Mesenteric fat pad (tissue), 1 donor: ENCODE measurements around the gene CACNA1H. TPM values are rescaled to one million over a fixed set of nuclear protein-coding genes. Genes with fewer than 3 reads are reported as not detected.
"Not testable (repeated sequence)": the region's sequence is repeated elsewhere in the genome, so short reads cannot be mapped to it uniquely, and the experiment has no call there.

Experiments used
- DNase-seq: peaks from one replicate; pipeline ENCODE4 v3.0.0-alpha.2; 2020; ENCODE audit warnings: low spot score
- total RNA-seq: library from RNA; stranded (reverse); fragmentation: NEBNext Ultra II Directional; extraction: Animal tissue kit (Norgen Biotek cat#: 25700); gene quantifications from one replicate; pipeline ENCODE4 v1.2.1, GENCODE V29; 2021
- donor health status: DM: yes; HTN: yes; CAD: no.

Gene CACNA1H
- total RNA-seq, 1 donor from 2014 or later, result 2.6 TPM

DNA sequence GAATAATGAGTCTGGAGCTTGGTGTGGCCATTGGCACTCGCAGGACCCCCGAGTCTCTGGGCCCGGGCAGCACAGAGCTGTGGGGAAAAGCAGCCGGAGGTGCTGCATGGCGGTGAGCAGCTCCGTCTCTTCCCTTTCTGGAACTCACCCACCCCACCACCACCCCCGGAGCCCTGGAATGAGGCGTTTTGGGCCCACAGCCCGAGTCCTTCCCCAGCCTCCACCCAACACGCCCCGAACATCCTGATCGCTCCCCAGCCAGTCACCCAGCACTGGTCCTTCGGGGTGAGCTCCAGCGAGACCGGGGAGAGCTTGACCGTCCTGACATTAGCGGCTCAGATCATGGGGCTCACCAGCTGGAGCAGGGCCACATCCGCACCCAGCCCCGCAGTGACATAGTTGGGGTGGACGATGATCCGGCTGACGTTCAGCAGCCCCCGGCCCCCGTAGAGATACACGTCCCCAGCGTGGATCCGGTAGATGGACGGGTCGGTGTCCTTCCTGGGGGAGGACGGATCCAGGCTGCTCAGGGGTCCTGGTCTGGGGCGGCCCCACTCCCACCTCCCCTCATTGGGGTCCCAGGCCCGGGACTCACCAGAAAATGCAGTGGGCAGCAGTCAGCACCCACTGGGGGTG, 109.4 kb downstream of the CACNA1H start:
- no peak for DNase-seq

DNA sequence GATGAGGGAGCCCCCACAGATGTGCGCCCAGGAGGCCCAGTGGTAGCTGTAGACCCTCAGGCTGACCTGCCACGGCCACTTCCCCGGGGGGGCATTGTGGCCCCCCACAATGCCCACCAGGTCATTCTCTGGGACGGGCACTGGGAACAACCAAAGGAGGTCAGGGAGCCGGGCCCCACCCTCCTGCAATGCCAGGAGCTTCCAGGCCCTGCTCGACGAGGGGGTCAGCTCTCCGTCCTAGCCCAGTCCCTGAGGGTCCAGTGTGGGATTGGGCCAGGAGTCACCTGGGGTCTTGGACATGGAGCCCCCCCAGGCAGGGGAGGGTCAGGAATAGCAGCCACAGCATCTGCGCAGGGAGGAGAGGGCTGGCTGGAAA, 109.9 kb downstream of the CACNA1H start:
- no peak for DNase-seq

DNA sequence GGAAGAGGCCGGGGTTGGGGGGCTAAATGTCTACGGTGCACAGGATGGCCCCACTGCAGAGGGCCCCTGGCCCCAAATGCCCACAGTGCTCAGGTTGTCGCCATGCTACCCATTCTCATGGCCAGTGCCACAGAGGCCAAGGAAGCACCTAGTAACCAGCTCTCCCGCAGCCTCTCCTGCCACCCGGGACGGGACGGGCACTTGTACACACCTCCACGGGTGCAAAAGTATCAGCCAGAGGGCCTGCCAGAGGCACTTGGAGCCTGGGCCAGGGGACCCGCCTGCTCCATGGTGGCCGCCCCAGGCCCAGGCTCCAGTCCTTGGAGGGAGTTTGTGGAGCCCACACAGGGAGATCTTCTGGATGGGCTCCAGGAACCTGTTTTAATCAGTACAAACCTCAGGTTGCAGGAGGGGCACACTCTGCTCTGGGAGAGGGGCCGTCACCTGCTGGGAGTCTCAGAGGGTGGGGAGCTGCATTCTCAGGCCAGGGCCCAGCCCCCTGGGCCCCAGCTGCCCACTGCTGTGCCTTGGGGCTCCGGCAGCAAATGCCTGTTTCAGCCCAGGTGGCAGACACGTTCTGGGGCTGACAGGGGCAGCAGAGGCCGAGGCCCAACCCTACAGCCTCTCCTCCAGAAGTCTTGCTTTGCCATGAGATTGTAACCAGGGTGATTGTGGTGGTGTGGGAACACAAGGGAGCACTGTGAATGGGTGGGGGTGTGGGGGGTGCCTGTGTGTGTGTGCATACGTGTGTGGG, 110.9 kb downstream of the CACNA1H start:
- no peak for DNase-seq

DNA sequence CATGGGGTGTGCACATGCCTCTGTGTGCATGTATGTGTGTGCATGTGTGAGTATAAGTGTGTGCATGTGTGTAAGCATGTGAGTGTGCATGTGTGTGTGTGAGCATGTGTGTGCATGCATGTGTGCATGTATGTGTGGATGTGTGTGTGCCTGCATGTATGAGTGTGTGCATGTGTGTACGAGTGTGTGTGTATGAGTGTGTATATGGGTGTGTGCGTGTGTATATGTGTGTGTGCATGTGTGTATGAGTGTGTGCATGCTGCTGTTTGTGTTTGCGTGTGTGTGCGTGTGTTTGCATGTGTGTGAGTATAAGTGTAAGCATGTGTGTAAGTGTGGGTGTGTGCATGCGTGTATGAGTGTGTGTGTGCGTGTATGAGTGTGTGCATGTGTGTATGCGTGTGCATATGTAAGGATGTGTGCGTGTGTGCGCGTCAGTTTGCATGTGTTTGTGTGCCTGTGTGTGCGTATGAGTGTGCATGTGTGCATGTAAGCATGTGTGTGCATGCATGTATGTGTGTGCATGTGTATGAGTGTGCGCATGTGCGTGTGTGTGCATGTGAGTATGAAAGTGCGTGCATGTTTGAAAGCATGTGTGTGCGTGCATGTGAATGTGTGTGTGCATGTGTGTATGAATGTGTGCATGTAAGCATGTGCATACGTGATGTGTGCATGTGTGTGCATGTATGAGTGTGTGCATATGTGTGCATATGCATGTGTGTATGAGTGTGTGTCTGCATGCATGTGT, 111.6 kb downstream of the CACNA1H start:
- no peak for DNase-seq

DNA sequence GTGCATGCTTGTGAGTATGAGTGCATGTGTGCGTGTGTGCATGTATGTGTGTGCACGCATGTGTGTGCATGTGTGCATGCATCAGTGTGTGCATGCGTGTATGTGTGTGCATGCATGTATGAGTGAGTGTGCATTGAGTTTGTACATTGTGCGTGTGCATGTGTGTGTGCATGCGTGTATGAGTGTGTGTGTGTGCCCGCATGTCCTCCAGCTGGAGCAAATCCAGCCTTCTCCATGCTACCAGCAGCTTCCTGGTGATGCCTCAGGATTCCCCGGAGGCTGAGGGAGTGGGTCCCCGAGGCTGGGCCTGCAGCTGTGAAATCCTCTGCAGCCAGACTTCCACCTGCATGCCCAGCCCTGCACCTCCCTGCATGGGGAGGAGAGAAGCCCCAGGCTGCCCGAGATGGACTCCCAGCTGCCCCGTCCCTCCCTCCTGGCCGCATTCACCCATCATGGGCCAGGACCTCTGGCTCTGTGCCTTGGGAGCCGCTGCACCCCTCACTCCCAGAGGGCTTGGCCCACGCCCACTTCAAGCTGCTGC, 112.3 kb downstream of the CACNA1H start:
- no peak for DNase-seq

DNA sequence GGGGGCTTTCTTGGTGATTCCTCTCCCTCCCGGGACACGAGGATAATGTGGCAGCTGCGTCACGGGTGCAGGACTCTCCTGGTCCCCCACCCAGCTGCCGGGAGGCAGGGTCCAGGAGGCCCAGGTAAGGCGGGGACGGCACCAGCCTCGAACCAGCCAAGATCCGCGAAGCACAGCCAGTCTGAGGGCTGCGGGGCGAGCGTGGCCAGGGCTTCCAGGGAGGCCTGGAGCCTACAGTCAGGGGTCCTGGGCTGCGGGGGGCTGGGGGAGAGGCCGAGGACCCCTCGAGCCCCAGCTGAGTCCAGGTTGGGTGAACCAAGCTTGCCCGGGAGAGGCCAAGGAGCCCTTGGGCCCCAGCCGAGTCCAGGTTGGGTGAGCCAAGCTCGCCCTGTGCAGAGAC, 112.9 kb downstream of the CACNA1H start:
- DNase-seq, result no peak

DNA sequence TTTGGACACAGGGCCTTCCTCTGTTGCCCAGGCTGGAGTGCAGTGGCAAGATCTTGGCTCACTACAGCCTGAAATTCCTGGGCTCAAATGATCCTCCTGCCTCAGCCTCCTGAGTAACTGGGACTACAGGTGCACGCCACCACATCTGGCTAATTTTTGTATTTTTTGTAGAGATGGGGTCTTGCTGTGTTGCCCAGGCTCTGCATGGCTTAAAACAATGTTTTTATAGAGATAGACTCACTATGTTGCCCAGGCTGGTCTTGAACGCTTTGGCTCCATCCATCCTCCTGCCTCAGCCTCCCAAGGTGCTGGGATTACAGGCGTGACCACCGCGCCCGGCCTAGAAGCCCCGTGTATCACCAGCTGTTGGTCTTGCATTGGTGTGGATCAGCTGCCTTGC, 116.5 kb downstream of the CACNA1H start:
- DNase-seq, result not testable (repeated sequence)

DNA sequence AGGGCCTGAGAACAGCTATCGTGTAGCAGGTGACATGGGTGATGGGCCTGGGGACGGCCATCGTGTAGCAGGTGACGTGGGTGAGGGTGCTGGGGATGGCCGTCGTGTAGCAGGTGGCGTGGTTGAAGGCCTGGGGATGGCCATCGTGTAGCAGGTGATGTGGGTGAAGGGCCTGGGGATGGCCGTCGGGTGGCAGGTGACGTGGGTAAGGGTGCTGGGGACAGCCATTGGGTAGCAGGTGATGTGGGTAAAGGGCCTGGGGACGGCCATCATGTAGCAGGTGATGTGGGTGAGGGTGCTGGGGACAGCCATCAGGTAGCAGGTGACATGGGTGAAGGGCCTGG, 118.4 kb downstream of the CACNA1H start:
- no peak for DNase-seq

Other genes with a start within 250 kb of the CACNA1H start
- gene LMF1, start 182.1 kb upstream of the CACNA1H start, total RNA-seq, result 16.0 TPM
- 1.3 TPM for gene SOX8, start 171.3 kb upstream of the CACNA1H start, total RNA-seq
- not detected for gene SSTR5, start 80.4 kb upstream of the CACNA1H start, total RNA-seq
- gene C1QTNF8, start 56.9 kb upstream of the CACNA1H start, total RNA-seq, result not detected
- not detected for gene TPSG1, start 72.2 kb downstream of the CACNA1H start, total RNA-seq
- 22.1 TPM for gene TPSB2, start 77.1 kb downstream of the CACNA1H start, total RNA-seq
- gene TPSAB1, start 87.6 kb downstream of the CACNA1H start, total RNA-seq, result 10.7 TPM
- not detected for gene TPSD1, start 103.0 kb downstream of the CACNA1H start, total RNA-seq
- 91.9 TPM for gene UBE2I, start 156.5 kb downstream of the CACNA1H start, total RNA-seq
- gene BAIAP3, start 180.5 kb downstream of the CACNA1H start, total RNA-seq, result 1.3 TPM
- 58.2 TPM for gene TSR3, start 198.8 kb downstream of the CACNA1H start, total RNA-seq
- 72.1 TPM for gene GNPTG, start 198.8 kb downstream of the CACNA1H start, total RNA-seq